T47D (cell line): Measurements from ENCODE around the gene HERPUD1.

ENCODE experiments used
- DNase-seq, 2 experiments: peaks; one replicate each; pipeline versions ENCODE4 v3.0.0 to v3.0.0-alpha.2; 2011 to 2012; ENCODE audit warnings: low read depth in 1 of 2, low spot score in 1 of 2
- JUND ChIP-seq: IDR thresholded peaks from 2 replicates; pipeline ENCODE4 v1.6.1; 2012; ENCODE audit warnings: low read depth
- in situ Hi-C: cut with HindIII; loops from 2 replicates; pipeline ENCODE4 v1.10.0; 2016; ENCODE audit warnings: low sequenced_read_pairs, low pct_unique_long_range_greater_than_20kb

HERPUD1 gene

GRCh38 chr16:56914896-56915295, 17.0 kb upstream of the HERPUD1 start:
- in situ Hi-C loops = no loop called here
- TF ChIP-seq JUND = no peak
- no peak for DNase-seq

DNA sequence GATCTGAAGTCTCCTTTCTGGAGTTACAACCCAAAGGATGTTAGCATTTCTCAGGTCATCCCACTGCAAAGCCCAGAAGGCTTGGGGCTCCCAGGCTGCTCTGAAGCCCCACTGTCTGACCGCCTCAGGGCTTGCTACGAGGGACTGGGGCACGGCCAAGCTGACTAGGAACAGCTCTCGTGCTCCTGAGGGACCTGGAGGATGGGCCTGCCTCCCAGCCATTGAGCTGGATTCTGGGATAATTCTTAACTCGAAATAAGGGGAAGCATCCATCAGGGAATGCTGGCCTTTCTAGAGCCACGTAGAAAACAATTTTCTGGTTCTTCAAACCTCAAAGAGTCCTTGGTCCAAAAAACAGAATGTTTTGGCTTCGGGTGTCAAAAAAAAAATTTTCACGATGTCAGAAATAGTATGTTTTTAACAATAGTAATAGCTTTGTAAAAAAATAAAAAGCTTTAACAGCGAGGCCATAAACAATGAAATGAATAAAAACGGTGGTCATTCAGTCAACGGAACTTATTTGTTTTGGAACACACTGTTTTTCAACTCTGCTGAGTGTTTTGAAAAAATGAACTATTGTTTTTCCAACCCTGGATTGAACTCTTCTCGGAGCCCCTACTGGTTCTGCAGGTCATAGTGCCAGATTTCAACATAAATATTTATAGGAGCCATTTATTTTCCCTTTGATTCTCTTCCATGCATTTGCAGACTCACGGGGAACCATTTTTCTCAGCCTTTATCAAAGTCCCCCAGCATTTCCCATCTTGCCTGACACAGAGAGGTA, 16.4 kb upstream of the HERPUD1 start:
- no peak for DNase-seq
- TF ChIP-seq JUND = no peak
- in situ Hi-C loops = no loop called here

- TF ChIP-seq JUND = no peak
- in situ Hi-C loops = no loop called here
- no peak for DNase-seq
Measured at GRCh38 chr16:56916571-56917403, 15.2 kb upstream of the HERPUD1 start.

- DNase-seq = no peak
- in situ Hi-C loops = no loop called here
Measured at GRCh38 chr16:56918467-56919012, 13.4 kb upstream of the HERPUD1 start.

GRCh38 chr16:56919099-56919800, 12.7 kb upstream of the HERPUD1 start:
- in situ Hi-C loops = no loop called here
- DNase-seq = peak in 1 of 2 experiments; percentile 78
- TF ChIP-seq JUND = no peak

More at GRCh38 chr16:56918467-56919012, 13.4 kb upstream of the HERPUD1 start:
- TF ChIP-seq JUND = no peak

DNA sequence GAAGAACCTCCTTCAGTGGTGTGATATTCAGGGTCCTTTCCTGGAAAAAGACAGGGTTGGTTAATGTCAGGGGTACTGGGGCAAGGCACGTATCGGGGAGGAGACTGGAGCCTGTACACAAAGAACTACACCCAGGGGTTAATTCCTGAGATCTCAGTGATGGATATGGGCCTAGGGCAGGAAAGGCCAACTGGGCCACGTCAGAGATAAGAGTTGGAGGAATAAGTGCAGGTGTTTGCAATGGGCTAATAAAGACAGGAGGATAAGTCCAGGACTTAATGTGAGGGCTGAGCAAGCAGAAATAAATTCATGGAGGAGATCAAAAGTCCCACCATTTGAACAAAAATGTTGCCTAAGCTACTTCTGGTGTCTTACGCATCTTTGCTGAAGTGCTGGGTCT, 10.4 kb upstream of the HERPUD1 start:
- no peak for TF ChIP-seq JUND
- in situ Hi-C loops = no loop called here
- no peak for DNase-seq

DNA sequence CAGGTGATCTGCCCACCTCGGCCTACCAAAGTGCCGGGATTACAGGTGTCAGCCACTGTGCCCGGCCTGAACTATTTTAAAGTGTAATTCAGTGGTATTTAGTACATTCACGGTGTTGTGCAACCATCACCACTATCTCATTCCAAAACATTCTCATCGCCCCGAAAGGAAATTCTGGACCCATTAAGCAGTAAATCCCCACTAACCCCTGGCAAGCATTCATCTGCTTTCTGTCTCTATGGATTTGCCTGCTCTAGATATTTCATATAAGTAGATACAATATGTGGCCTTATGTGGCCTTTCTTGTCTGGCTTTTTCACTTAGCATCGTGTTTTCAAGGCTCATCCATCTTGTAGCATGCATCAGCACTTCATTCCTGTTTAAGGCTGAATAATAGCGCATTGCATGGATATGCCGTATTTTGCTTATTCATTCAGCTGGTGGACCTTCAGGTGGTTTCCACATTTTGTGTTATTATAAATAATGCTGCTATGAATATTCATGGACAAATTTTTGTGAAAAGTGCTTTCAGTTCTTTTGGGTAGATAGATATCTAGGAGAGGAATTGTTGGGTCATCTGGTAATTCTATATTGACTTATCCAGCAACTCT, 8.4 kb upstream of the HERPUD1 start:
- in situ Hi-C loops = no loop called here
- TF ChIP-seq JUND = no peak
- DNase-seq = no peak

GRCh38 chr16:56927471-56927870, 4.5 kb upstream of the HERPUD1 start:
- in situ Hi-C loops = no loop called here
- DNase-seq = no peak
- TF ChIP-seq JUND = no peak

- DNase-seq = no peak
- TF ChIP-seq JUND = no peak
- in situ Hi-C loops = no loop called here
Measured at GRCh38 chr16:56929639-56930038, 2.3 kb upstream of the HERPUD1 start.

- no peak for TF ChIP-seq JUND
- no peak for DNase-seq
- in situ Hi-C loops = no loop called here
Measured at GRCh38 chr16:56930486-56931270, 1.3 kb upstream of the HERPUD1 start.

GRCh38 chr16:56931271-56931891, 561 bp upstream of the HERPUD1 start:
- TF ChIP-seq JUND = no peak
- in situ Hi-C loops = no loop called here
- no peak for DNase-seq
